Measurements from ENCODE around the gene TET2. TPM values are rescaled to one million over a fixed set of nuclear protein-coding genes. Genes with fewer than 3 reads are reported as not detected.

TET2 gene
- total RNA-seq, 6 experiments from 2014 or later, result 5.8 to 8.8 (median 7.0) TPM

GRCh38 chr4:105186701-105187161 is 40.1 kb downstream of the TET2 start:
- TF ChIP-seq, protein P1, sequence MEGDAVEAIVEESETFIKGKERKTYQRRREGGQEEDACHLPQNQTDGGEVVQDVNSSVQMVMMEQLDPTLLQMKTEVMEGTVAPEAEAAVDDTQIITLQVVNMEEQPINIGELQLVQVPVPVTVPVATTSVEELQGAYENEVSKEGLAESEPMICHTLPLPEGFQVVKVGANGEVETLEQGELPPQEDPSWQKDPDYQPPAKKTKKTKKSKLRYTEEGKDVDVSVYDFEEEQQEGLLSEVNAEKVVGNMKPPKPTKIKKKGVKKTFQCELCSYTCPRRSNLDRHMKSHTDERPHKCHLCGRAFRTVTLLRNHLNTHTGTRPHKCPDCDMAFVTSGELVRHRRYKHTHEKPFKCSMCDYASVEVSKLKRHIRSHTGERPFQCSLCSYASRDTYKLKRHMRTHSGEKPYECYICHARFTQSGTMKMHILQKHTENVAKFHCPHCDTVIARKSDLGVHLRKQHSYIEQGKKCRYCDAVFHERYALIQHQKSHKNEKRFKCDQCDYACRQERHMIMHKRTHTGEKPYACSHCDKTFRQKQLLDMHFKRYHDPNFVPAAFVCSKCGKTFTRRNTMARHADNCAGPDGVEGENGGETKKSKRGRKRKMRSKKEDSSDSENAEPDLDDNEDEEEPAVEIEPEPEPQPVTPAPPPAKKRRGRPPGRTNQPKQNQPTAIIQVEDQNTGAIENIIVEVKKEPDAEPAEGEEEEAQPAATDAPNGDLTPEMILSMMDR (IDR thresholded peaks at IDR 0.05), result no peak
- TF ChIP-seq POLR2A (IDR thresholded peaks at IDR 0.05), result no peak
- no peak overlapping the region for H3K4me3 ChIP-seq
- H3K4me1 ChIP-seq, result peaks cover 0 to 15% (median 6%) of the 10 kb centered on the region in 4 donors
- no peaks in the 10 kb centered on the region for H3K9me3 ChIP-seq
- DNase-seq (no peak), ATAC-seq (peak; percentile 26 to 69 (median 52))
- intact Hi-C loops (cut with DNase I), result no loop called here
- H3K27me3 ChIP-seq, result no peaks in the 10 kb centered on the region
- H3K36me3 ChIP-seq, result no peaks in the 10 kb centered on the region
- WGBS (ENCODE audit: insufficient coverage, low coverage, low lambda C conversion rate, missing lambda C conversion rate), result 37% methylated on average over 2 of the region's 2 CpGs
- H3K27ac ChIP-seq, result no peak overlapping the region

DNA sequence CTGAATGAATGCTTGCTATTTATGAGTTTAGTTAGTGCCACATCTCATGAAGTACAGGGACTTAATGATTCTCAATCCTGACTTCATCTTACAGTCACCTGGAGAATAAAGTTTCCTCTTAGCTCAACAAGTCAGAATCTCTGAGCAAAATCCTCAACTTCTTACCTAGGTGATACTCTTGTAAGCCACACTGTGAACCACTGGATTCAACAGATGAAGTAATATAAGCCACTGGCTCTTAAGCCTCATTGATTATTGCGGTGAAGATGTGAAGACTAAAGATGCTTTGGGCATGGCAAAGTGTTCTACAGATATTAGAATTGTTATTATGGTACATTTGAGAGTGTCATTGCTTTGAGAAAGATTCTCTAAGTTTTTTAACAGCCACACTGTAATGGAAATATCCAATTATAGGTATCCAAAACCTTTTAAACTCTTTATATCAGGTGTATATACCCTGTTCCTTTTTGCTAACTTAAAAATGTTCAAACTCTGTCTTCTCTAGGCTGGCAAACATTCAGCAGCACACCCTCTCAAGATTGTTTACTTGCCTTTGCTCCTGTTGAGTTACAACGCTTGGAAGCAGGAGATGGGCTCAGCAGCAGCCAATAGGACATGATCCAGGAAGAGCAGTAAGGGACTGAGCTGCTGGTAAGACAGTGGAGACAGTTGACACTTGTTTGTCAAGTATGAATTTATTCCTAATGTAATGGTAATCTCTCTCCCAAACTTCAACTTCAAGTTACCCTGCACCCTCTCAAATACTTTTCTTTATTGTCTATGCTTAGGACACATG is 43.4 kb downstream of the TET2 start:
- intact Hi-C loops (cut with DNase I), result no loop called here
- no peaks in the 10 kb centered on the region for H3K27me3 ChIP-seq
- TF ChIP-seq POLR2A (IDR thresholded peaks at IDR 0.05), result no peak
- TF ChIP-seq, protein P1 (IDR thresholded peaks at IDR 0.05), result no peak
- no peaks in the 10 kb centered on the region for H3K36me3 ChIP-seq
- no peak overlapping the region for H3K4me3 ChIP-seq
- DNase-seq, result no peak
- no peak overlapping the region for H3K27ac ChIP-seq
- no peaks in the 10 kb centered on the region for H3K9me3 ChIP-seq
- ATAC-seq, result no peak
- H3K4me1 ChIP-seq, result peaks cover 0 to 9% (median 0%) of the 10 kb centered on the region in 4 donors
- 91% methylated on average over 2 of the region's 2 CpGs for WGBS (ENCODE audit: insufficient coverage, low coverage, low lambda C conversion rate, missing lambda C conversion rate)

DNA sequence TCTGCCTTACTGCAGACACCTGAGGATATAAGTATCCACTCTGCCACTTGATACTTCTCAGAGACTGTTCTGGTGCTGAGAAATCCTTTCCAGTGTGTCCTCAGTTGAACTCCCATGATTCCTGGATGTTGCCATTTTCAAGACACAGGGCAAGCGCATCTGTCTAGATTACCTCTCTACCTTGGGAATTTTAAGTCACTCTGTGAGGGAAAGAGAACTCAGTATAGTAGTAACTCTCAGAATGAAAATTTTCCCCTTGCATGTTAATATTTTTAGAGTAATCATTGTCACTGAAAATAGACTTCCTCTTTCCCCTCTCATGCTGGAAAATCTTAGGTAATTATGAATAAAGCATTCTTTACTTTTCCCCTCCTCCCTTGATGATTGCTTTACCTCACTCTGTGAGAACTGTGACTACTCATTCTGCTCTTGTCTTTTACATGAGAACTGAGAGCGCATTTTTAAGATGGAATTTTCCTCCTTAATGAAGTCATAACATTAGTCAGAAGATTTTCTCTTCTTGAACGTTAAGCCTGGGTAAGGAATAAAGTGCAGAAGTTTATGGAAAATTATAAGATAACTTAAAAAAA is 45.0 kb downstream of the TET2 start:
- no peaks in the 10 kb centered on the region for H3K27me3 ChIP-seq
- H3K36me3 ChIP-seq, result no peaks in the 10 kb centered on the region
- H3K9me3 ChIP-seq, result no peaks in the 10 kb centered on the region
- H3K4me3 ChIP-seq, result no peak overlapping the region
- DNase-seq (no peak), ATAC-seq (peak in 1 of 4 donors; percentile 37)
- intact Hi-C loops (cut with DNase I), result no loop called here
- no peak overlapping the region for H3K27ac ChIP-seq
- 47% methylated on average over 3 of the region's 3 CpGs for WGBS (ENCODE audit: insufficient coverage, low coverage, low lambda C conversion rate, missing lambda C conversion rate)
- no peak for TF ChIP-seq POLR2A (IDR thresholded peaks at IDR 0.05)
- TF ChIP-seq, protein P1 (IDR thresholded peaks at IDR 0.05), result no peak
- peaks cover 0 to 9% (median 0%) of the 10 kb centered on the region in 4 donors for H3K4me1 ChIP-seq

GRCh38 chr4:105192474-105192873 is 45.8 kb downstream of the TET2 start:
- Histone ChIP-seq H3K27ac (no peak overlapping the region), H3K4me3 (no peak overlapping the region), H3K9me3 (no peaks in the 10 kb centered on the region), H3K36me3 (no peaks in the 10 kb centered on the region), H3K4me1 (peaks cover 0 to 9% (median 0%) of the 10 kb centered on the region in 4 donors), H3K27me3 (no peaks in the 10 kb centered on the region)
- ATAC-seq (no peak), DNase-seq (no peak)
- intact Hi-C loops (cut with DNase I), result no loop called here
- TF ChIP-seq, protein P1 (IDR thresholded peaks at IDR 0.05), result no peak
- no peak for TF ChIP-seq POLR2A (IDR thresholded peaks at IDR 0.05)

Data from right lobe of liver (tissue), 6 donors.